DND-41 (cell line): ENCODE data around the gene RPH3AL.
"Not testable (repeated sequence)": the region's sequence is repeated elsewhere in the genome, so short reads cannot be mapped to it uniquely, and the experiment has no call there.

Experiments
- CTCF ChIP-seq: IDR thresholded peaks from 2 replicates; pipeline ENCODE4 v1.5.1; 2012; ENCODE audit warnings: borderline replicate concordance, low read length, moderate library complexity, mild to moderate bottlenecking; ENCODE audit not compliant: poor library complexity, severe bottlenecking; ENCODE audit errors: extremely low read depth
- EZH2 ChIP-seq: IDR thresholded peaks from 3 replicates; pipeline ENCODE4 v1.6.1; 2012; ENCODE audit warnings: borderline replicate concordance, low read depth, mild to moderate bottlenecking, moderate library complexity, low read length, inconsistent platforms; ENCODE audit not compliant: severe bottlenecking

GRCh38 chr17:201257-201656 is 151.3 kb downstream of the RPH3AL start:
- not testable (repeated sequence) for TF ChIP-seq EZH2, CTCF
